ENCODE results near the gene TAS2R50. TPM values are rescaled to one million over a fixed set of nuclear protein-coding genes. Genes with fewer than 3 reads are reported as not detected.

The TAS2R50 gene
- total RNA-seq, 2 donors from 2014 or later: 2.0 to 3.2 TPM

DNA sequence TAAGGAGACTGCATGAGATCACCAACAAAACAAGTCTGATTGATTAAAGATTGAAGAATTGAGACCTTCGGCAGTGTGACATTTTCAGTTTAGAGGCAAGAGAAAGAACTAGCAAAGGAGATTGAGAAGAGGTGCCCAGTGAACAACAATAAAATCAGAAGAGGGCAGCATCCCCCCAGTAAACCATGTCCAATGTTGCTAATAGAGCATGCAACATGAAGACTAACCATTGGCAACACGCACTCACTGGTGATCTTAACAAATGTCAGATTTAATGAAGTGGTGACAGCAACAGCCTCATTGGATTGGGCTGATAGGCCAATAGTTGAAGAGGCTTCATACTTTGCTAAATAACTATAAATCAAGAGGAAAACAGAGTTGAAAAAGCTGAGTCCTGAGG is 26.9 kb downstream of the TAS2R50 start:
- no peak for DNase-seq (ENCODE audit: low spot score)
- intact Hi-C loops (cut with DNase I): no loop called here

DNA sequence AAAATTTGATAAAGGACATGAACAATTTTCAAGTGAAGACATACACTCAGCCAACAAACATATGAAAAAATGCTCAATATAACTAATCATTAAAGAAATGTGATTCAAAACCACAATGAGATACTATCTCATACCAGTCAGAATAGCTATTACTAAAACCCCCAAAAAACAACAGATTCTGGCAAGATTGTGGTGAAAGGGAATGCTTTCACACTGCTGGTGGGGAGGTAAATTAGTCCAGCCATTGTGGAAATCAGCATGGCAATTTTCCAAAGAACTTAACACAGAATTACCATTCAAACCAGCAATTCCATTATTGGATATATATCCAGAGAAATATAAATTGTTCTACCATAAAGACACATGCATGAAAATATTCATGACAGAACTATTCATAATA is 29.0 kb downstream of the TAS2R50 start:
- DNase-seq (ENCODE audit: low spot score): no peak

DNA sequence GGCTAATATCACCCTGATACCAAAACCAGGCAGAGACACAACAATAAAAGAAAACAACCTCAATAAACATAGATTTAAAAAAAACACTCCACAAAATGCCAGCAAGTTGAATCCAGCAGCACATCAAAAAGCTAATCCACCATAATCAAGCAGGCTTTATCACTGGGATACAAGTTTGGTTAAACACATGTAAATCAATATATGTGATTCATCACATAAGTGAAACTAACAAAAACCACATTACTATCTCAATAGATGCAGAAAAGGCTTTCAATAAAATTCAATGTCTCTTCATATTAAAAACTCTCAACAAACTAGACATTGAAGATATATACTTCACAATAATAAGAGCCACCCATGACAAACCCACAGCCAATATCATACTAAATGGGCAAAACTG is 30.6 kb downstream of the TAS2R50 start:
- intact Hi-C loops (cut with DNase I): no loop called here
- no peak for DNase-seq (ENCODE audit: low spot score)

More for the DNA sequence above, 29.0 kb downstream of the TAS2R50 start:
- intact Hi-C loops (cut with DNase I): no loop called here

DNA sequence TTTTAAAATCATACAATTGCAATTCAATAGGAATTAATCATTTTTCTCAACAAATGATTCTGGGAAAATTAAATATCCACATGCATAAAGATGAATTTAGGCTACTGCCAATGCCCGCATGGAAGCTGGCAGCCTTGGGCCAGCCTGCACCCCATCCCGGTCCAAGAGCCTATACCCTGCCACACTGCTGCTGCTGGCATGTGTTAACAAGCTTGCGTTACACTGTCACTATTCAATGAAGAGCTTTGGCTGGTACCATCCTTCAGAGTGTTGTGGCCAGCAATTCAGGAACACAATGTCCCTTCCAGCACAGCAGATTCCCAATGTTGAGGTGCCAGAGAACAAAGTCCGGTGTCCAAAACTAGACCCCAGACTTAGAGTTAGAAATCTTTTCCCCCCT is 34.1 kb downstream of the TAS2R50 start:
- intact Hi-C loops (cut with DNase I): no loop called here
- no peak for DNase-seq (ENCODE audit: low spot score)

DNA sequence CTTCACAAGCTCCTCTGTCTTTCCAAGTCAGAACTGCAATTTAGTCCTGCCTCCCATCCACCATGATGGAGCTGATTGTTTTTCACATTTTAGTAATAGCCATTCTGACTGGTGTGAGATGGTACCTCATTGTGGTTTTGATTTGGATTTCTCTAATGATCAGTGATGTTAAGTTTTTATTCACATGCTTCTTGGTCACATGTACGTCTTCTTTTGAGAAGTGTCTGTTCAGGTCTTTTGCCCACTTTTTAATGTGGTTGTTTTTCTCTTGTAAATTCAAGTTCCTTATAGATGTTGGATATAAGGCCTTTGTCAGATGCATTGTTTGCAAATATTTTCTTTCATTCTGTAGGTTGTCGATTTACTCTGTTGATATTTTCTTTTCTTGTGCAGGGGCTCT is 43.5 kb downstream of the TAS2R50 start:
- intact Hi-C loops (cut with DNase I): no loop called here

DNA sequence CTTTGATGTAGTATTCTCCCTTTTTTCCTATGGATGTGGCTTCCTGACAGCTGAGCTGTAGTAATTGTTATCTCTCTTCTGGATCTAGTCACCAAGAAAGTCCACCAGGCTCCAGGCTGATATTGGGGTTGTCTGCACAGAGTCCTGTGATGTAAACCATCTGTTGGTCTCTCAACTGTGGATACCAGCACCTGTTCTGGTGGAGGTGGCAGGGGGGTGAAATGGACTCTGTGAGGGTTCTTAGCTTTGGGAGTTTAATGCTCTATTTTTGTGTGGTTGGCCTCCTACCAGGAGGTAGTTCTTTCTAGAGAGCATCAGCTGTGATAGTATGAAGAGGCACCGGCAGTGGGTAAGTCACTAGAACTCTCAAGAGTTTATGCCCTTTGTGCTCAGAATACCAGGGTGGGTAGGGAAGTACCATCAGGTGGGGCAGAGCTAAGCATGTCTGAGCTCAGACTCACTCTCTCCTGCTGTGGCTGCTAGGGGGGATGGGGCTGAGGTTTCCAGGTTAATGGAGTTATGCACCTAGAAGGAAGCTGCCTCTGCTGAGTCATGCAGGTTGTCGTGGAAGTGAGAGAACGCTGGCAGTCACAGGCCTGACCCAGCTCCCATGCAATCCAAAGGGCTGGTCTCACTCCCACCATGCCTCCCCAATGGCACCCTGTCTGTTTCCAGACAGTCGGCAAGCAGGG is 44.6 kb downstream of the TAS2R50 start:
- intact Hi-C loops (cut with DNase I): no loop called here
- no peak for DNase-seq (ENCODE audit: low spot score)

More for the DNA sequence above, 43.5 kb downstream of the TAS2R50 start:
- no peak for DNase-seq (ENCODE audit: low spot score)

DNA sequence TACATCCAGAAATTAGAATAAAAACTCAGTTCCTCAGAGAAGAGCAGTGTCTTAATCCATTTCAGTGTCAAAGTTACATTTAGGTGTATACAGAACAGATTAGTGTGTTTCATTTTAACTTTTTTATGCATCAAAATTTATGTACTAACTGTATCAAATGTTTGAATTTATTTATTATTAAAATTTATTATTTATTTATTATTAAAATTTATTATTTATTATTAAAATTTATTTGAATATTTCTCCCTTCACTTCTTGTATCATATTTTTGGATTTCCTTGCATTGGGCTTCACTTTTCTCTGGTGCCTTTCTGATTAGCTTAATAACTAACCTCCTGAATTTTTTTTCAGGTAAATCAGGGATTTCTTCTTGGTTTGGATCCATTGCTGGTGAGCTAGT is 45.3 kb downstream of the TAS2R50 start:
- intact Hi-C loops (cut with DNase I): no loop called here
- DNase-seq (ENCODE audit: low spot score): no peak

DNA sequence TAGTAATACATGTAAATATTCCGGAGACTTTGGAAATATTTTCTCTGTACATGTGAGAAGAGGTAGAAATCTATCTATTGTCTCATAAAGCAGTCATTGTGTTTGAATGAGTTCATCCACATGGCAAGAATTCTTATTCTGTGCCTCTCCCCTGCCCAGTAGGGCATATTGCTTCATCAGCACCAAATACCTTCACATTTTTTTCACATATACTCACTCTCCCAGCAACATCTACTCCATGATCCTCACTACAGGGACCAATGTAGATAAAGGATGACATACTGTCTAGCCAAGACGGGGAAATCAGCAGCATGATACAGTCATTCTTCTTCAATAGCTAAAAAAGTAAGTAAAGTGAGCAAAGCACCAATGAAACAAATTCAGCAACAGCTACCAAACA is 46.3 kb downstream of the TAS2R50 start:
- DNase-seq (ENCODE audit: low spot score): no peak
- intact Hi-C loops (cut with DNase I): no loop called here

DNA sequence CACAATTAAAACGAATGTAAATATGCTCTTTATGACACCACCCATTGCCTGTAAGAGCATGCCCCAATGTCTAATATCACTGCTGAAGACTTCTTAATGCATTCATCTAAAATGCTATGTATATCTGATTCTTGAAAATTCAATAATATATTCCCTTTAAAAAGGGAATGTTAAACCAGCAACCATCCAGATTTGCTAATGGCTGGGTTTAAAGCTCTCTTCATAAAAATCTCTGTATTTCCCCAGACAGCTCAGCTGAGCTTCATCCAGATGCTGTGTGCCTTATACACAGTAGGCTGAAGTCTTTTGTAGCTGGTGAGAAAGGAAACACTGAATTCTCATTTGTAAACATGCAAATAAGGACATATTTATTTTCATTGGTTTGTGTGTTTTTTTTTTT is 47.5 kb downstream of the TAS2R50 start, which contains the start of gene TAS2R14:
TAS2R14 (minus strand) TSS at position 101 of the 400 bp plus-strand sequence; CDS start at position 45, 56 bp downstream.
- no peak for DNase-seq (ENCODE audit: low spot score)
- intact Hi-C loops (cut with DNase I): no loop called here

DNA sequence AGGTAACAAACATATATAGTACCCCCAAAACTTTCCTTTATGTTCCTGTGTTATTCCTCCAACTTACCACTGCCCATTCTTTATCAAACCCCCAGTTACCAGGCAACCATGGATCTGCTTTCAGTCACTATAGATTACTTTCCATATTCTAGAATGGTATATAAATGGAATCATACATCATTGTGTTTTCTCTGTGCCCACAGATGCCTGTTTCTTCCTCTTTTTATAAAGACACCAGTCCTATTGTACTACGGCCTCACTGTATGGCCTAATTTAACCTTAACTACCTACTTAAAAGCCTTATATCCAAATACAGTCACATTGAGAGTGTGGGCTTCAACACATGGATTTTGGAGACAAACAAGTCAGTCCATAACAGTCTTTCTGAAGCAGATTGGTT is 50.2 kb downstream of the TAS2R50 start:
- intact Hi-C loops (cut with DNase I): no loop called here
- DNase-seq (ENCODE audit: low spot score): no peak

Other genes starting within 250 kb of the TAS2R50 start
- gene TAS2R7, start 184.3 kb downstream of the TAS2R50 start, total RNA-seq: not detected
- gene TAS2R8, start 179.6 kb downstream of the TAS2R50 start, total RNA-seq: not detected
- gene TAS2R9, start 176.7 kb downstream of the TAS2R50 start, total RNA-seq: under 1 TPM in 1 of 2 donors, not detected in 1; 0.51 TPM
- 1 to 10 TPM in 1 of 2 donors, under 1 TPM in 1; 0.76 to 1.2 TPM for gene TAS2R10, start 160.6 kb downstream of the TAS2R50 start, total RNA-seq
- gene PRR4, start 137.4 kb downstream of the TAS2R50 start, total RNA-seq: 1 to 10 TPM; 2.5 to 4.3 TPM
- gene PRH1, start 102.7 kb downstream of the TAS2R50 start, total RNA-seq: 10 to 100 TPM; 13.5 to 19.2 TPM
- gene TAS2R13, start 77.3 kb downstream of the TAS2R50 start, total RNA-seq: 1 to 10 TPM; 2.4 to 2.5 TPM
- gene PRH2, start 57.7 kb downstream of the TAS2R50 start, total RNA-seq: not detected
- 1 to 10 TPM; 3.5 to 5.5 TPM for gene TAS2R14, start 47.6 kb downstream of the TAS2R50 start, total RNA-seq
- 1 to 10 TPM; 3.0 to 4.3 TPM for gene TAS2R20, start 11.4 kb upstream of the TAS2R50 start, total RNA-seq
- 1 to 10 TPM; 4.3 to 5.9 TPM for gene TAS2R19, start 35.7 kb upstream of the TAS2R50 start, total RNA-seq
- gene TAS2R31, start 44.5 kb upstream of the TAS2R50 start, total RNA-seq: 1 to 10 TPM; 3.3 to 4.7 TPM
- 1 to 10 TPM; 2.2 to 2.4 TPM for gene TAS2R46, start 75.4 kb upstream of the TAS2R50 start, total RNA-seq
- 1 to 10 TPM in 1 of 2 donors, under 1 TPM in 1; 0.33 to 1.3 TPM for gene TAS2R43, start 105.4 kb upstream of the TAS2R50 start, total RNA-seq
- gene TAS2R30, start 147.7 kb upstream of the TAS2R50 start, total RNA-seq: 1 to 10 TPM; 4.3 to 4.4 TPM
- gene SMIM10L1, start 184.3 kb upstream of the TAS2R50 start, total RNA-seq: 10 to 100 TPM; 15.1 to 15.3 TPM
- not detected for gene TAS2R42, start 200.0 kb upstream of the TAS2R50 start, total RNA-seq

Data from posterior vena cava (tissue), 2 donors.